Left hindlimb (tissue), 1 donor: Measurements from ENCODE around the gene EXOSC5.
A peak's percentile ranks its signal among the peaks of the same experiment; 100 is the strongest.
"Not testable (repeated sequence)": the region's sequence is repeated elsewhere in the genome, so short reads cannot be mapped to it uniquely, and the experiment has no call there.

Source experiments
- DNase-seq: peaks from one replicate; pipeline ENCODE4 v3.0.0-alpha.2; 2018

EXOSC5 gene

DNA sequence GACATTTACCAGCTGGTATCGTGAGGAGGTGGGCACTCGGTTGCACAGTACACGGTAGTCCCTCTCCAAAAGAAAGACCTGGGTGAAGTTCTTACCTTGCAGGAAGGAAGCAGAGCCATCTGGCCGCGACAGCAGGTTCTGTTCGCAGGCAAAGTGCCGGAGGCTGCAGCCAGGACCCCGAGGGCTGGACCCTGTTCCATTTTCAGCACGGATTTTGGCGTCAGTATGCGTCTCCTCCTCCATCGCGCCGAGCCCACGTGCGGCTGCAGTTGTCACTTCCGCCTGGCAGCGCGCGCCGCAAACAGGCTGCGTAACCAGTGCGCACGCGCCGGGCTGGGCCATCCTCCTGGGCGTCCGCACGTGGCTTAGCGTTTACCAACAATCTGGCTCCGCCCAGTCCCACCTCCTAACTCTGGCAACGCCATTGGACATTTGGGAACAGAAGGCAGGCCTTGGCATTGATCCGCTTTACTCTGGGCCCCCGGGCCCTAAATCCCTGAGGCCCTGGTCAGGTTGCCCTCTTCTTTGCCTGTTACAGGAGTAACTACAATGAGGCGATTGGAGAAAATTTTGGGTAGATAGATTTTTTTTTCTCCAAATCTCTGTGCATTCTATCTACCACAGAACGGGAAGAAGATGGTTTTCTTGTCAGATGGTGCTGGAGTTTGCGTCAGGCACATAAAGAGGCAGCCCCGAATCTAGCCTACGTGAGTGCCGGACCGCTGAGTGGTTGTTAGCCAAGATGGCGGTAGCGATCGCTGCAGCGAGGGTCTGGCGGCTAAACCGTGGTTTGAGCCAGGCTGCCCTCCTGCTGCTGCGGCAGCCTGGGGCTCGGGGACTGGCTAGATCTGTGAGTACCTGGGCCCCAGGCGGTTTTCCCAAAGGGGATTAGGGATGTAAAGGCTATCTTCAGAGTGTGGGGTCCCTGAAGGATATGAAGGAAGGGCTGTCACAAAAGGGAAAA is at the start of gene EXOSC5, which contains the start of gene BCKDHA:
TSS of gene EXOSC5 (minus strand) at position 274 of the 964 bp plus-strand sequence. CDS start at position 243, 31 bp downstream.
TSS of gene BCKDHA (plus strand) at position 733 of the 964 bp plus-strand sequence. CDS start at position 743, 10 bp downstream.
- peak; percentile 99 for DNase-seq

DNA sequence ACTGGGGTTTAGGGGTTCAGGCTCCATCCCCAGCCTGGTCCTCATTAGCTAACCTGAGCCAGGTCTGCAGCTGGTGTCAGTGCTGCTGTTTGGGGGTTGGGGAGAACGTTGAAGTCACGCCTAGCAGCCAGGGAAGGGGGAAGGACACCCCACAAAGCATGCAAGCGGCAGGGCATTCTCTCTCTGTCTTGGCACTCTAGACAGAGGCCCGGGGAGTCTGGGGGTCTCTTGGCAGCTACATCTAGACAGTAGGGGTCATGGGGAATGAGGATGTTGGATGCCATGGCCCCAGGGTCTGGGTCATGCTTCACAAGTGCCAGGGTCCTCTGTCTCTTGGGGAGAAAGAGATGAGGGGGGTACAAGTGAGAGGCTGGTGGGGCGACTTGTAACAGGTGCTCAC is 48.4 kb upstream of the EXOSC5 start:
- DNase-seq = no peak

DNA sequence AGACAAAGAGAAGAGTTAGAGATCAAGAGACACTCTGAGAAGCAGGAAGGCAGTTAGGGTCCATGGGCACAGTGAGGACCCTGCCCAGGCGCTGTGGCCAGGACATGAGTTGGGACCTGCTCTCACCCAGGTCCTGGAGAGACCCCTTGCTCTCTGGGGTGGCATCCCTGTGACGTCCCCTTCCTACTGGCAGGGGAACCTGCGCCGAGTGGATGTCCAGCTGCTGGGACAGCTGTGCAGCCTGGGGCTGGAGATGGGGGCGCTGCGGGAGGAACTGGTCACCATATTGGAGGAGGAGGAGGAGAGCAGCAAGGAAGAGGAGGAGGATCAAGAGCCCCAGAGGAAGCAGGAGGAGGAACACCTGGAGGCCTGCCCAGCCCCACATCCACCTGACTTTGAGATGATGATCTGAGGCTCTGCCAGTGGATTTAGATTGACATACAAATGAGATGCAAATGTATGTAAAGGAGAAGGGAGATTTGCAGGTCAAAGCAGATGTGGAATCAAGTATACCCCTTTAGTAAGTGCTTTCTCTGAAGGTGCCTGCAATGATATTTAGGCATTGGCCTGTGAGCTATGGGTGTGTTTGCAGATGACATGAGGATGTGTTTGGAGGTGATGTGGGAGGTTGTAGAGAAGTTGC is 46.8 kb upstream of the EXOSC5 start:
- DNase-seq = no peak

GRCh38 chr19:41442473-41443355 is 45.6 kb upstream of the EXOSC5 start, which contains the start of gene ERICH4:
TSS of gene ERICH4 (plus strand) at chr19:41443156. CDS start at chr19:41443170, 14 bp downstream.
- no peak for DNase-seq

DNA sequence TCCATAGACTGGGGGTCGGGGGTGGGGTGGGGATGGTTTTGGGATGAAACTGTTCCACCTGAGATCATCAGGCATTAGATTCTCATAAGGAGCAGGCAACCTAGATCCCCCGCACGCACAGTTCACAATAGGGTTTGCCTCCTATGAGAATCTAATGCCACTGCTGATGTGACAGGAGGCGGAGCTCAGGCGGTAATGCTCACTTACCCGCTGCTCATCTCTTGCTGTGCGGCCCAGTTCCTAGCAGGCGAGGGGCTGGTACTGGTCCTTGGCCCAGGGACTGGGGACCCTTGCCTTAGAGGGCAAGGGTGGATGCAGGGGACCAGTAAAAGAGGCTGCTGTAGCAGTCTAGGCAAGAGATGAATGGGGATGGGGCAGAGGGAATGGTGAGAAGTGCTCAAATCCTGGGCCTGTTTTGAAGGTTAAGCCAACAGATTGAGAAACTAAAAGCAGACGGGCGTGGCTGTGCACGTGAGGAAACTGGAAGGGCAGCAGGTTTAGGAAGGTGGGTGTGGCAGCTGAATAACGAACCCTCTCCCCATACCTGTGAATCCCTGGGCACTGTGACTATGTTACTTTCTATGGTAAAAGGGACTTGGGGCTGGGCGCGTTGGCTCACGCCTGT is 44.3 kb upstream of the EXOSC5 start:
- DNase-seq = no peak

- peak; percentile 95 for DNase-seq
Measured at GRCh38 chr19:41439441-41440222, 42.5 kb upstream of the EXOSC5 start, which contains the start of gene DMAC2. TSS of gene DMAC2 (minus strand) at chr19:41439912. CDS start at chr19:41439899, 13 bp downstream.

DNA sequence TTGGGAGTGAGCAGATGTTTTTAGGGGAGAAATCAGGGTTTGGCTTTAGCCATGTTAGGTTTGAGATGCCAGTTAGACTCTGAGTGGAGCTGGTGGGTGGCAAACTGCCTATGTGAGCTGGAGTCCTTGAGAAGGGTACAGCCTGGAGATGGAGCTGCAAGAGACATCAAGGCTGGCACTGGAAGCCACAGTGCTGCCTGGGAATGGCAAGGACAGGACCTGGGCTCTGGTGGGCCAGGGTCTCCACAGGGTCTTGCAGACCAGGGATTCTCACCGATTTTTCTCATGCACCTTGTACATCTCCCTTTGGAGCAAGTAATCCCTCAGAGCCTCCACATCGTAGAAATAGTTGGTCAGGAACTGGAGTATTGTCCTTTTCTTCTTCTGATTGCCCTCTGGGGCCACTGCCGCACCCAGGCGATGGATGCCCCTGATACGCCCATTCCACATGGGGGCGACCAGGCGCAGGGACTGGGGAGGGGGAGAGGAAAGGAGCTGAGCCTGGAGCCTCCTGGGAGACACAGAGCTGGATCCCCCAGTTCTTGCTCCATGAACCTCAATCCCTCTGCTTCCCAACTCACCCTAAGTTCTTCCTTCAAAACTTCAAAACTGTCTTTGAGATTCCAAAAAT is 40.9 kb upstream of the EXOSC5 start:
- DNase-seq = no peak

GRCh38 chr19:41436674-41436951 is 39.5 kb upstream of the EXOSC5 start:
- DNase-seq = no peak

- no peak for DNase-seq
Measured at GRCh38 chr19:41435936-41436673, 38.9 kb upstream of the EXOSC5 start.

DNA sequence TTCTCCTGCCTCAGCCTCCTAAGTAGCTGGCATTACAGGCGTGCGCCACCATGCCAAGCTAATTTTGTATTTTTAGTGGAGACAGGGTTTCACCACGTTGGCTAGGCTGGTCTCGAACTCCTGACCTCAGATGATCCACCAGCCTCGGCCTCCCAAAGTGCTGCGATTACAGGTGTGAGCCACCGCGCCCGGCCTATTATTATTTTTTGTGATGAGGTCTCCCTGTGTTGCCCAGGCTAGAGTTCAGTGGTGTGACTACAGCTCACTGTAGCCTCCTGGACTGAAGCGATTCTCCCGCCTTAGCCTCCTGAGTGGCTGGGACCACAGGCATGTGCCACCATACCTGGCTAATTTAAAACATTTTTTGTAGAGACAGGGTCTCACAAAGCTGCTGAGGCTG is 38.2 kb upstream of the EXOSC5 start:
- not testable (repeated sequence) for DNase-seq

GRCh38 chr19:41434450-41434849 is 37.3 kb upstream of the EXOSC5 start:
- no peak for DNase-seq

GRCh38 chr19:41433171-41433570 is 36.0 kb upstream of the EXOSC5 start:
- DNase-seq = no peak

DNA sequence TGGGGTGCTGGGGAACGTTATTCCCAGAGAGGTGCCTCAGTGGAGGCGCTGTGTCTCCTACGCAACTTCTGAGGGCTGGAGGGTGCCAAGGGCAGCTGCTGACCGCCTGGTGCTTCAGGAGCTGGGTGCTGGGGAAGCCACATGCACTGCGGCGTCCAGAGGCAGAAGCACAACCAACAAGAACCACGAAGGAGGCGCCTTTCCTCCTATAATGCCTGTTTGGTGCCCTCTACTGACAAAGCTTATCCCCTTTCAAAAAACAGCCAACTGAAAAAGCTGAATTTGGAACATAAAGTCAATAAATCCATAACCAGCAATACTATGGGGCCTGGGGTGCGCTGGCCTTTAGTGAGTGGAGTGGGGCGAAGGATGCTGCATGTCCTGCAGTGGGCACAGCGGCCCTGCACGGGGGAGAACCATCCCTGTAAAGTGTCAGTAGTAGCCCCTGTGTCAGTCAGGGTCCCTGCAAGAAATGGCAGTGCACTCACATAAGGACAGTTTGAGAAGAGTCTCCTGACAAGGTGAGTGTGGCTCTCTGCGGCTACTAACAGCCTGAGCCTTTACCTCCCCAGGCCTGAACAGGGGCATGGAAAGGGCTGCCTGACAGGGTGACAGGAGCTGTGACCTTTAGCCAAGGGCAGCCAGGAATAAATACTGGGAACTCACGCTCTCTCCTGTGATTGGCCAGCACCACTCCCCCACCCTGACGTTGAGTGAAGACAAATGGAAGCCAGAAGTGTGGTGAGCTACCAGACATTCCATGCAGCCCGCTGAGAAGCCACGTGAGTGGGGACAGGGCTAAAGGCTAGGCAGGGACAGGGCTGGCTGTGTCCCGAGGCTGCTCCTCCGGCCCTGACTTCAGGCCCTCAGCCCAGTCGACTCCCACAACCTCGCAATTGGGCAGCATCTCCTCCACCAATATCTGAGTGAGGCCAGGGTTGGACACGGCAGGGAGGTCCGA is 34.5 kb upstream of the EXOSC5 start:
- DNase-seq = no peak

DNA sequence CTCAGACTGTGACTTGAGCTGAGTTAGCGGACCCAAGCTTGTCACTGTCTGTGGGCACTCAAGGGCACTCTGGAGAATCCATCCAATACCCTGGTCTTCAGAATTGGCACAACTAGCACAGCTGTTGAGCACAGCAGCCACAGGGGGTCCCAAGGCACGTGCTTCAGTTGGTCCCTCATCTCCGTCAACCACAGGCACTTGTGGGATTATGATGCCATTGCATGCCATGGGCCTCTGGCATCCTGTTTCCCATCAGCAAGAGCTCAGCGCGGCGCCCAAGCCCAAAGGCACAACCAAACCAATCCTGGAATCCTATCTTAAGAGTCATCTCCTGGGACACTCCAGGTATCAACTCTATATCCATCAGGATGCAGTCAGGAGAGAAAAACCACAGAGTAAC is 33.8 kb upstream of the EXOSC5 start:
- DNase-seq = no peak

DNA sequence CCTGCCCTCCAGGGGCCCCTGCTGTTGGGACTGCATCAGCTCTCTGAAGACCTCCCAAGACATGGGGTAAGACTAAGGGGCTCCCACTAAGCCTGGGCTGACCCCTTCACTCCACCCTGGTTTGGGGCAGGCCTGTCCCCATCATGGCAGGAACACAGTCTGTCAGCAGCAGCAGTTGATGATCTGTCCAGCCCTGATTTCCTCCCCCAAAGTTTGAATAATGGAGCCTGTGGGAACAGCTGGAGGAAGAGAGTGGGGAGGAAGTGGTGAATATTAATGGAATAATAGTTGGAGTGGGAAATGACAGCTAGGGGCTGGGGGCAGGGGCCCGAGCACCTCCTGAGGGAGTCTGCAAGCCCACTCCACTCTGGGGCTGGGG is 31.3 kb upstream of the EXOSC5 start:
- no peak for DNase-seq

GRCh38 chr19:41427647-41428480 is 30.7 kb upstream of the EXOSC5 start:
- DNase-seq = peak; percentile 48

DNA sequence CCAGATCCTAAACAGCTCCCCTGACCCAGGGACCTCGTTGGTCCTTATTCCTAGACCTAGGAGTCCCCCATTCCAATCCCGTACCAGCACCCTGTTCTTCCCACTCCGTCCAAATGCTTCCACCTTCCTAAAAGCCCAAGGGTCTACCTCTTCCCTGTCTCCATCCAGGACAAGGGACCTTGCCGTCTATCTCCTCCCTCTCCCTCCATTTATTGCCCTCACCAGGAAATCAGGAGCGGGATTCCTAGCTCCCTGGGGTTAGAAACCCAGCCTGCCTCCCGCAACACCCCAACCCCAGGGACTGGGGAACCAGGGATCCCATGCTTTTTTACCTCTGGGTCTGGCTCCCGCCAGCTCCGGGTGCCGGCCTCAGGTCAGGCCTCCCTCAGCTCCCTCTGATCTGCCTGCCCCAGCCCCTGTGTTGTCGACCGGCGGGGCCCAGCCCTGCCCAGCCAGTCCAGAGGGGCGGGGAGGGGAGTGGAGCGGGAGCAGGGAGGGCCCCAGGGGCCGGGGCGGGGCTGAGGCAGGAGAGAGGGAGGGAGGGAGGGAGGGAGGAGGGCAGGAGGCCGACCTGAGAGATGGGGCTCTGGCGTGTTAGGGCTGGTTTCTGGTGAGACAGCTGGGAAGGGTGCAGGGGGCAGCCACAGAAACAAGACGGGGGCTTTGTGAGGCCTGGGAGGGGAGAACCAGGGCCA is 29.9 kb upstream of the EXOSC5 start, which contains the start of gene B3GNT8:
TSS of gene B3GNT8 (minus strand) at position 423 of the 695 bp plus-strand sequence. CDS start 596 bp downstream, outside the sequence.
- peak; percentile 77 for DNase-seq
